CD1c-positive myeloid dendritic cell (primary cell): Measurements from ENCODE around the gene GRID2.
A peak's percentile ranks its signal among the peaks of the same experiment; 100 is the strongest.

Experiments used
- DNase-seq: peaks from one replicate; pipeline ENCODE4 v3.0.0-alpha.2; 2016; ENCODE audit errors: extremely low spot score

Gene GRID2

DNA sequence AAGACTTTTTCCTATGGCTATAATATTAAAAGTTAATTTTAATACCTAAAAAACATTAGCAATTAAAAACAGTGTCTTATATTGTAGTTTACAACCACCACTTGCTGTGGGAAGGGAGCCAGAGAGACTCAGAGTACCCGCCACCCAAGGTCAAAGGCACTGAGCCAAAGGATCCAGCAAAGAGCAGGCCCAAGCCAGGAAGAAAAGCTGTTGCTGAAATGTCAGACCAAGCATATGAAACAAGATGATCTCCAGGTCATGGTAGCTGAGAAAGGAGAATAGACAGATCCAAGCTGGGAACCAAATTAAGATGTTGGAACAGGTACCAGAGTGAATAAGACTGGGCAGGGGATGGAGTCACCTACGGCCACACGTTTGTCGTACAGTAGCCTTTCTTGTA is 1506.0 kb downstream of the GRID2 start:
- DNase-seq, result no peak

- DNase-seq, result no peak
These were observed 1506.7 kb downstream of the GRID2 start for GRCh38 chr4:93810340-93810992.

DNA sequence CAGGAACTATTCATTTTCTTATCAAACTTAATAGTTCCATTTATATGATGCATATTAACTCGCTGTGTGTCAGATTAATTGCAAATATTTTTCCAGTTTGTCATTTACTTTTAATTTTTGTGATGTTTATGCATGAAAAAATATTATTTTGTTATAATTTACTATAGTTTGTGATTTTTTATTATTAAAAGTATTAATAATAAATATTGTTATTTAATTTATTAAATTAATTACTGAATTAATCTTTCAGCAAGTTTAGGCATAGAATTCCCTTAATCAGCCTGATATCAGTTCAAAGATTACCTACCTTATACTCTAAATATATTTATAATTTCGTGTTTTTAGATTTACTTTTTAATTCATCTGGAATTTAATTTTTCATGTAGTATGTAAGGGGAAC is 1509.3 kb downstream of the GRID2 start:
- no peak for DNase-seq

DNA sequence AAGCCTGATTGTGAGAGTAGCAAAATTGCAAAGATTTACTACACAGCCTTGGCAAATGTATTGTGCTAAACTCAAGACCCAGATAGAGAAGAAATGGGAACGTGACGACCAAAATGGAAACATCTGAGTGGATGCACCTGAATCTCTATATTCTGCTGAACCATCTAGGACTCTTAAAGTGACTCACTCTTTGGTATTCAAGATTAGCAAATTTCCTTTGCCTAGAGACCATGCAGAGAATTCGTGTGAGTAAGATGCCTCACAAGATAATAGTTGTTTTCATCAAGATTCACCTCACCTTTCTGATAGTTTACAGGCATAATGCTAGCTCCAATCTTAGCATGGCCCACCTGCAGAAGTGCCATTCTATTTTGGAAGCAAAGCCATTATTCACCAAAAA is 1510.4 kb downstream of the GRID2 start:
- DNase-seq, result no peak

- DNase-seq, result peak; percentile 84
These were observed 1511.0 kb downstream of the GRID2 start for GRCh38 chr4:93814722-93815121.
